ENCODE measurements around the gene METTL21A. TPM values are rescaled to one million over a fixed set of nuclear protein-coding genes. Genes with fewer than 3 reads are reported as not detected.

The METTL21A gene
- total RNA-seq, 2 experiments from 2014 or later, result 18.6 to 19.0 TPM

DNA sequence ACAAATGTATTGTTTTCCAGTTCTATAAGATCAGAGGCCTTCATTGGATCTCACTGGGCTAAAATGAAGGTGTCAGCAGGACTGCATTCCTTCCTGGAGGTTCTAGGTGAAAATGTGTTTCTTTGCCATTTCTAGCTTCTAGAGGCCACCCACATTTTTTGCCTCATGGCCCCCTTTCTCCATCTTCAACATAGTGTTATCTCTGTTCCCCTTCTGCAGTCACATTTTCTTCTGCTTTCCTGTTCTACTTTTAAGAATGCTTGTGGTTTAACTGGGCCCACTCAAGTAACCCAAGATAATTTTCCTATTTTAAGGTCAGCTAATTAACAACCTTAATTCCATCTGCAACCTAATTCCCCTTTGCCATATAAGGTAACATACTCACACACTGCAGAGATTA lies 36.1 kb downstream of the METTL21A start:
- Mint-ChIP-seq H3K27me3 (ENCODE audit: low read depth) (no peaks in the 10 kb centered on the region), H3K27ac (no peak overlapping the region), H3K9me3 (peaks cover 14% of the 10 kb centered on the region), H3K36me3 (ENCODE audit: low read depth) (peaks cover 85% of the 10 kb centered on the region), H3K4me1 (ENCODE audit: low read depth) (peaks cover 10% of the 10 kb centered on the region), H3K4me3 (no peak overlapping the region)
- CTCF ChIA-PET, result interaction anchor here (0.7 kb wide), 1 partner anchor 191 kb away, joined by 3 read pairs; no protein-coding TSS in a partner anchor
- no peak for DNase-seq
- intact Hi-C loops (cut with micrococcal nuclease), result no loop called here

DNA sequence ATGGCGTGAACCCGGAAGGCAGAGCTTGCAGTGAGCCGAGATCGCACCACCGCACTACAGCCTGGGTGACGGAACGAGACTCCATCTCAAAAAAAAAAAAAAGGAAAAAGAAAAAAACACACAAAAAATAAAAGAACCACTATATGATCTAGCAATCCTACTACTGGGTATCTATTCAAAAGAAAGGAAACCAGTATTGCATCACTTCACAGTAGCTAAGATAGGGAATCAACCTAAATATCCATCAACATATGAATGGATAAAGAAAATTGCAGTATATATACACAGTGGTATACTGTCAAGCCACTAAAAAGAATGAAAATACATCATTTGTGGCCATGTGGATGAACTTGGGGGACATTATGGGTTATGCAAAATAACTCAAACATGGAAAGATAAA lies 37.9 kb downstream of the METTL21A start:
- no peaks in the 10 kb centered on the region for H3K27me3 Mint-ChIP-seq (ENCODE audit: low read depth)
- intact Hi-C loops (cut with micrococcal nuclease), result loop anchor here (2.0 kb wide), 1 partner anchor 15 kb away; no protein-coding TSS in a partner anchor
- H3K36me3 Mint-ChIP-seq (ENCODE audit: low read depth), result peaks cover 86% of the 10 kb centered on the region
- H3K9me3 Mint-ChIP-seq, result peaks cover 9% of the 10 kb centered on the region
- no peak overlapping the region for H3K4me3 Mint-ChIP-seq
- CTCF ChIA-PET, result no interaction called here
- peaks cover 9% of the 10 kb centered on the region for H3K4me1 Mint-ChIP-seq (ENCODE audit: low read depth)
- no peak for DNase-seq
- peak overlapping the region; percentile 47 for H3K27ac Mint-ChIP-seq

- Mint-ChIP-seq H3K27me3 (ENCODE audit: low read depth) (no peaks in the 10 kb centered on the region), H3K9me3 (peaks cover 2% of the 10 kb centered on the region), H3K27ac (no peak overlapping the region), H3K4me1 (ENCODE audit: low read depth) (peaks cover 9% of the 10 kb centered on the region), H3K36me3 (ENCODE audit: low read depth) (peaks cover 74% of the 10 kb centered on the region), H3K4me3 (no peak overlapping the region)
- CTCF ChIA-PET, result no interaction called here
- no peak for DNase-seq
- intact Hi-C loops (cut with micrococcal nuclease), result no loop called here
These were observed 40.2 kb downstream of the METTL21A start for GRCh38 chr2:207584952-207585351.

DNA sequence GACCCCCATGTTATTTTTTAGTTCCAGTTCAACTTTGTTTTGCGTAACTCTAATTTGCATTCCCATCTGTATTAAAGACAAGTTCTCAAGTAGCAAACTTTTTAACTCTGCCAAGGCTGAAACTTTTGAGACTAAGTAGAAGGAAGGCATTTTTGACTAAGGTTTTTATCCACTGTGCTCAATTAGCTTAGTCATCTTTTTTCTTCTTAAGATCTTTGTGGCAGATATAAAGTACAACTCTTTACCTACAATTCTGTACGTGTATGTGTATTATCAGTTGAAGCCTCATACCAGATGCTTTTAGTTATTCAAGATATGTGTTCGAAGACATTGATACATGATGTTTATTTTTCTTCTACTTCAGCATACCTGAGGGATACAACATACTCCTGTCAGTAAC lies 53.8 kb downstream of the METTL21A start:
- H3K4me1 Mint-ChIP-seq (ENCODE audit: low read depth), result peaks cover 21% of the 10 kb centered on the region
- no peaks in the 10 kb centered on the region for H3K9me3 Mint-ChIP-seq
- DNase-seq, result no peak
- H3K27me3 Mint-ChIP-seq (ENCODE audit: low read depth), result no peaks in the 10 kb centered on the region
- CTCF ChIA-PET, result interaction anchor here (0.6 kb wide), 1 partner anchor 55 kb away, joined by 3 read pairs; no protein-coding TSS in a partner anchor
- intact Hi-C loops (cut with micrococcal nuclease), result no loop called here
- no peak overlapping the region for H3K27ac Mint-ChIP-seq
- H3K4me3 Mint-ChIP-seq, result no peak overlapping the region
- peaks cover 39% of the 10 kb centered on the region for H3K36me3 Mint-ChIP-seq (ENCODE audit: low read depth)

GRCh38 chr2:207567671-207568070 lies 57.5 kb downstream of the METTL21A start:
- H3K27me3 Mint-ChIP-seq (ENCODE audit: low read depth), result no peaks in the 10 kb centered on the region
- CTCF ChIA-PET, result interaction anchor here (0.6 to 1.4 kb wide), 2 partner anchors 26 to 266 kb away, joined by 3 to 7 read pairs; no protein-coding TSS in a partner anchor
- H3K36me3 Mint-ChIP-seq (ENCODE audit: low read depth), result peaks cover 45% of the 10 kb centered on the region
- intact Hi-C loops (cut with micrococcal nuclease), result no loop called here
- H3K4me3 Mint-ChIP-seq, result no peak overlapping the region
- no peak for DNase-seq
- peaks cover 20% of the 10 kb centered on the region for H3K4me1 Mint-ChIP-seq (ENCODE audit: low read depth)
- no peaks in the 10 kb centered on the region for H3K9me3 Mint-ChIP-seq
- no peak overlapping the region for H3K27ac Mint-ChIP-seq

DNA sequence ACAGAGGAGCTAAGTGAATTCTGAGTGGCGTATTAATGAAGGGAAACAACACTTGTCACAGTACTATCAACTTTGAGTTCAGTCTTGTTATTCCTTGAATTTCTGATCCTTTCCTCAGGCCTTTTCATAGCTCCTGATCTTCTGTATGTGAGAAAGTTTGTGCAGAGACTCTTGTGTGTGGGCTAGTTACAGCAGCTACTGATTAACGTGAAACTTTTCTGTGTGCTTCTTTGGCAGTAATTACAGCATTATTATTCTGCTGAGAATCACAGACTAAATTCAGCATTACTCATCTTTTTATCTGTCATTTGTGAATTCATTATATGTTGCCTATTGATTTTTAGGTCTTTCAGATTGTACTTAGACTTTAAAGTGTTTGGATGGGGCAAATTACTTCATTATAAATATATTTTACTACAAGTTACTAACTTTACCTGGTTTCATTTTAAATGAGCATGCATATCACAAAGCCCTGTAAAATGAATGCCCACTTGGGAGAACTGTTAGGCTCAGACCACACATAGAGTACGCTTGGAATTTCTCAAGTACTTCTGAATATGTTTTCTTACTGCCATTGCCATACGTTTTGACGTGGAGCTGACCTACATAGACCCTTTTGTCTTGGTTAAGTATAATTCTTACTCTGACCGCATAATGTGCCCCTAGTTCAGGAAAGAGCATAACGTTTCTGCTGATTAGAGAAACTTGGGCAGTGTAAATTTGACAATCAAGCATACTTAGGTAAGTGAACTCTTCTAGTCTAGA lies 59.3 kb downstream of the METTL21A start:
- Mint-ChIP-seq H3K27ac (no peak overlapping the region), H3K4me1 (ENCODE audit: low read depth) (peaks cover 21% of the 10 kb centered on the region), H3K27me3 (ENCODE audit: low read depth) (no peaks in the 10 kb centered on the region), H3K4me3 (no peak overlapping the region), H3K36me3 (ENCODE audit: low read depth) (peaks cover 45% of the 10 kb centered on the region), H3K9me3 (no peaks in the 10 kb centered on the region)
- CTCF ChIA-PET, result no interaction called here
- no peak for DNase-seq
- intact Hi-C loops (cut with micrococcal nuclease), result no loop called here

Other genes with a start within 250 kb of the METTL21A start
- 10 to 100 TPM; 93.7 to 97.7 TPM for gene CREB1, start 95.4 kb downstream of the METTL21A start, total RNA-seq
- 1 to 10 TPM; 2.5 to 2.7 TPM for gene CCNYL1, start 86.2 kb upstream of the METTL21A start, total RNA-seq
- 1 to 10 TPM; 1.5 to 1.7 TPM for gene FZD5, start 144.5 kb upstream of the METTL21A start, total RNA-seq